HG02763 (cell line): ENCODE data around the gene ZFP3.
"Not testable (repeated sequence)": the region's sequence is repeated elsewhere in the genome, so short reads cannot be mapped to it uniquely, and the experiment has no call there.

Experiments
- ATAC-seq: cut with Tn5 transposase; IDR thresholded peaks from one replicate; pipeline ENCODE4 v1.9.1; 2021; ENCODE audit warnings: mild to moderate bottlenecking, moderate library complexity; ENCODE audit not compliant: unreplicated experiment

ZFP3 gene

DNA sequence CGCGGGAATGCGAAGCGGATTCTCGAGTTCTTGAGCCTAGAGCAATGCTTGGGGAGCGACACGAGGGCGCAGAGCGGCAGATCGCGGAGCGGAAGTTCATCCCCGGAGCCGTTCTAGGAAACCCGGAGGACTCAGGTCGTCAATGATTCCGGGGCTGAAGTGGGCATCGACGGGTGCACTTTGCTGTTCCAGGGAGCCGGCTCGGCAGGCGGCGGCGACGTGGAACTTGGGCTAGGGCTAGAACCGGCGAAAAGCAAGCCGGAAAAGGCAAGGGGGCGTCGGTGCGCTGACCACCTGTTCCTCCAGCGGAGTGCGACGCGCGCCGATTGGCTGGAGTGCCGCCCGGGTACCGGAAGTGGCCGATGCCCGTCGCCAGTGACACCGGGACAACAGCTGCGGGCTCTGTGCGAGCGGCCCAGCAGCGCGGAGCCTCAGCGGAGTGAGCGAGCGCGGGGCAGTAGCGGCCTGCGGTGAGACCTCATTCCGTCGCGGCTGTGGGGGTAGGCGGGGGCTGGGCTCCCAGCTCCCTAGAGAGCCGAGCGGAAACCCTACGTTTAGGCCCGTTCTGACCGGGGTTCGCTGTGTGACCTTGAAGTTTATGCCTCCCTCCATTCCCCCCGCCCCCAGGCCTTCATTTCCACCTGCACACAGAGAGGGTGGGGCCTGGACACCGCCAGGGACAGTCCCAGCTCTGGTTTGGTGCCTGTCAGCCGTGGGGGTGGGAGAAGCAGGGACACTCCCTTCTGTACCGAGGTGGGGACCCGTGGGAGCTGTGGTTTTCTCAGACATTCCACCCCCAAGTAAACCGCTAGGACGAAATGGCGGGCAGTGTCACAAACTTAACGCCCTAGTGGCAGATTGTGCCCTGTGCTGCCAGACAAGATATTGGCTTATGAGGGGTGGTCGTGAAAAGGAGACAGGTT is at the start of gene ZFP3:
Gene ZFP3, plus strand, starts transcription at position 362 of the 923 bp plus-strand sequence. CDS start 13,038 bp downstream, outside the sequence.
- peak; percentile 82 for ATAC-seq

DNA sequence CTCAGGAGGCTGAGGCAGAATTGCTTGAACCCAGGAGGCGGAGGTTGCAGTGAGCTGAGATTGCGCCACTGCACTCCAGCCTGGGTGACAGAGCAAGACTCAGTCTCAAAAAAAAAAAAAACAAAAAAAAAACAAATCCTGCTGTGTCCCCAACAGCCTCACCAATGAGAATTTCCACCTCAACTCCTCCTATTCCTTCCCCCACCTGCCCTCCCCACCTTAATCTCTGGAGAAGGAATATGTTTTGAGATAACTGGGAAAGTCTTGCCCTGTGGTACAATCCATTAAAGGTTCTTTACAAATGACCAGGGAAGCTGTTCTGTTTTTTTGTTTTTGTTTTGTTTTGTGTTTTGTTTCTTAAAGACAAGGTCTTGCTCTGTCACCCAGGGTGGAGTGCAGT is 48.1 kb upstream of the ZFP3 start:
- not testable (repeated sequence) for ATAC-seq

DNA sequence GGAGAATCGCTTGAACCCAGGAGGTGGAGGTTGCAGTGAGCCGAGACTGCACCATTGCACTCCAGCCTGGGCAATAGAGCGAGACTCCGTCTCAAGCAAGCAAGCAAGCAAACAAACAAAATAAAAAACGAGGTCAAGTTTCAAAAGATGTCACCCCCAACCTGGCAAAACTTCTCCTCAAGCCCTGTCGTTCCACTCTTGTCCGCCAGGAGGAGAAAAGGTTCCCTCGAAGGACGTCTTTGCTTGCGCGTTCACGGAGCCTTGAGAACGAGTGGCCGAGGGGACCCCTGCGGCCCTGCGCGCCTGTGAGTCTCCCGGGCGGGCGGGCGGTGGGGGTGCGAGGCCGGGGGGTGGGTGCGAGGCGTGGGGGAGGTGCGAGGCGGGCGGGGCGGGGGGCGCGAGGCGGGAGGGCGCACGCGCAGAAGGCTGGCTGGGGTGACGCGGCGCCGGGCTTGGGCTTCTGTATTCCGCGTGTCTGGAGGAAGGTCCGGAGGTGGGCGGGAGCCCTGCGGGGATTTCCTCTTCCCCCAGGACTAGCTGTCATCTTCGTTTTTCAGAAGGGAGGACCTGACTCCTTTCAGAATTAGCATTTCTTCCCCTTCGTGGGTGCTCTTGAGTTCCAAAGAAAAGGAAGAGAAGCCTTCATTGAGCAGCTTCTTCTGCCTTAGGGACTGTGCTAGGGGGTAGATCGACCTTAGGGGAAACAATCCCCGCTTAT is 46.7 kb upstream of the ZFP3 start:
- peak; percentile 67 for ATAC-seq

DNA sequence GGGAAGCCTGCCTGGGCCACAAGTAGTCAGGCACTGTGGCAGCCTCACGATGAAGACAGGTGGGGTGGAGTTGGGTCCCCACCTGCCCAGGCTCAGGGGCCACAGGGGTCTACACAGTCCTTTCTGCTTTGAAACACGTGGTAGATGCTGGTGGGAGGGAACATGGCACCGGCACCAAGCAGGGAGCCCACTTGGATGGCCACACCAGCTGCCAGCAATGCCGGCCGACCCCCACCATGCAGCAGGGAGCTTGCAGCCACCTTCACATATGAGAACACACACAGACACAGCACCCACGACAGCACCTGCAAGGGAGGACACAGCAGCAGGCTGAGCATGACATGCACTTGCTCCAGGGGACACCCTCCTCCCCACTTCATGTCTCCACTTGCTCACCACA is 45.4 kb upstream of the ZFP3 start:
- ATAC-seq, result no peak

DNA sequence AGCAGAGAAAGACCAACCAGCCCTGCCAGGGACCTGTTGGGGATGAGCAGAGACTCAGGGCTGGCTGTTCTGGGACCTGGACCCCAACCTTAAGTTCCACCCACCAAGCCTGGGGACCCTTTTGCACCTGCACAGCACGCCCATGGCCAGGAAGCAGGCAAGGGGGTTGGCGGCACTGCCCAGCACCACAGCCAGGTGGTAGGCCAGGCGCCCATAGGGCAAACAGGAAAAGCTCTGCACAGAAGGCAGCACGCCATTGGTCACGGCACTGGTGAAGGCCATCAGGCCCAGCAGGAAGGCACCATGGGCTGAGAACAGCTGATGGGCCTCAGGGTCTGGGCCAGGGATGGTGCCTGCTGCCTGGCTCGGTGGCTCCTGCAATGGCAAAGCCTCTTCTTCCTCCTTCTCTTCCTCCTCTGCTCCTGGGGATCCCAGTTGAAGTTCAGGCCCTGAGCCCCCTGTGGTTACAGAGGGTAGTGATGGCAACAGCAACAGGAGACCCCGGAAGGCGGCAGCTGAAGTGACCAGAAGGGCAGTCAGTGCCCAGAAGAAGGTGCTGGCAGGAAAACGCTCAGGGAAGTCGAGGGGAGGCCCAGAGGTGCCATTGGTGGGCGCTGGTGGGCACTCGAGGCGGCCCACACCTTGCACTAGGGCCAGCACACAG is 44.8 kb upstream of the ZFP3 start:
- ATAC-seq, result no peak

DNA sequence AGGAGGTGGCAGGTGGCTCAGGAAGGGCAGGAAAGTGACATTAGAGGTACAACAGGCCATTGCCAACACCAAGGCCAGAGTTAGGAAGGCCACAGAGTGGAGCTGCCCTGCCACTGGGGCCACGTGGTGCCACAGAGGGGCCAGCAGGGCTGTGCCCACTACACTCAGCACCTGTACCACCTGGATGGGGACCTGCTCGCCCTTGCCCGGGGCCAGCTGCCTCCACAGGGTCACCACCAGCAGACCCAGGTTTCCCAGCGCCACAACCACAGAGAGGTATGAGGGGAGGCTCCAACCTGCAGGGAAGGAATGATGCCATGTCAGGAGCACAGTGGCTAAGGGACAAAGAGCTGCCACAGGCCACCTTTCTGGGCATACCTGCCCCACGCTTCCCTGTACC is 44.2 kb upstream of the ZFP3 start:
- ATAC-seq, result no peak

DNA sequence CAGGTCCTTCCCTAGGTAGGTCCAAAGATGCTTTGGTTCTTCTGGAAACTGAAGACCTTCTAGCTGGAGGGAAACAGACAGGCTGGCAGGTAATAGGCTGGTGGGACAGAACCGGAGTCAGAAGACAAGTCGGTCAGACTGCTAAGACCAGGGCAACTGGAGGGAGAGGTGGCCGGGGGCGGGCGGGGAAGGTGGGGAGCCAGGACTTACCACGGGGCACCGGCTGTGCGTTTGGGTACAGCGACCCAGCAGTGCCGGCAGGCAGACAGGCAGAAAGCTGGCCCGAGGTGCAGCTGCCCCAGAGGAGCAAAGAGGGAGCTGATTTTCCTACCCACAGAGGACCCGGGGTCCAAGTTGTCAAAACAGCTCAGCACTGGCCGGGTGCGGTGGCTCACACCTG is 43.6 kb upstream of the ZFP3 start:
- ATAC-seq, result no peak

DNA sequence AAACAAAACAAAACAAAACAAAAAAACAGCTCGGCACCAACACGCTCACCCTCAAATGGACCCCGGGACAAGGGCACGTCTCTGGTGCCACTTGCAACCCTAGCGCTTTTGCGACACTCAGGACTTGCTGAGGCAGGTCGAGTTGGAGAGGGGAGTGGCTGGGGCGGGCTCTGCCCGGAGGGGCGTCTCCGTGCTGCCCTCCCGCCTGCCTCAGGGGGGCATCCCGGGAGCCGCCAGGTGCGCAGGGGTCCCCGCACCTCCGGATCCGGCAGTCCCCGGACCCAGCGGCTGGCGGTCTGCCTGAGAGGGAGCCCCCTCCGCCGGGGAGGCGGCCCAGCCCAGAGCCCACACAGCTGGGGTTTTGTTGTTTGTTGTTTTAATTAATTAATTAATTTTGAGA is 43.0 kb upstream of the ZFP3 start, which contains the start of gene SLC52A1:
Gene SLC52A1, minus strand, starts transcription at position 112 of the 400 bp plus-strand sequence. CDS start 820 bp downstream, outside the sequence.
- no peak for ATAC-seq

DNA sequence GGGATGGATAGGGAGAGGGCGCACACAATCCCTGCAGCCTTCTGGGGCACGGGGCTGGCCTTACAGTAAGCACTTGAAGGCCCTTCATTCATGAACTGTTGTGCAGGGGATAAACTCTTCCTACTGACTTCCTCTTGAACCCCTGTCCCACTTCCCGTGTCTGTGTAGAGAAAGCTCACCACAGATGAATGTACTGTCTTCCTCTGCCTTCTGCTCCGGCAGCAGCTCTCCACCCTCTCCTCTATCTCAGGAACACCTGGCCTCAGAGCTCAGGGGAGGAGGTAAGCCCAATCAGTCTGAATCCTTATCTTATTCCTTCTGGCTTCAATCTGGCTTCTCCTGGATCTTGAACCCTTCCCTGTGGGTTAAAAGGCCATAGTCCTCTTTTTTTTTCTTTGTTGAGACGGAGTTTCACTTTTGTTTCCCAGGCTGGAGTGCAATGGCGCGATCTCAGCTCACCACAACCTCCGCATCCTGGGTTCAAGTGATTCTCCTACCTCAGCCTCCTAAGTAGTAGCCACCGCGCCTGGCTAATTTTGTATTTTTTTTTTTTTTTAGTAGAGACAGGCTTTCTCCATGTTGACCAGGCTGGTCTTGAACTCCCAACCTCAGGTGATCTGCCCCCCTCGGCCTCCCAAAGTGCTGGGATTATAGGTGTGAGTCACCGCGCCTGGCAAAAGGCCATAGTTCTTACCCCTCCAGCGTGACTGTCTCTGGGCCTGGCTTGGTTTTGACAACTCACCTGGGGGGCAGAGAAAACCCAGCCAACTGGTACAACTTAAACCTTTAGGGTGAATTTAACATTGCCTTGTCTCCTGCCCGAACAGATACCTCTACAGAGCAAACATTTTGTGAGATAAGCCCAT is 35.9 kb upstream of the ZFP3 start:
- no peak for ATAC-seq

DNA sequence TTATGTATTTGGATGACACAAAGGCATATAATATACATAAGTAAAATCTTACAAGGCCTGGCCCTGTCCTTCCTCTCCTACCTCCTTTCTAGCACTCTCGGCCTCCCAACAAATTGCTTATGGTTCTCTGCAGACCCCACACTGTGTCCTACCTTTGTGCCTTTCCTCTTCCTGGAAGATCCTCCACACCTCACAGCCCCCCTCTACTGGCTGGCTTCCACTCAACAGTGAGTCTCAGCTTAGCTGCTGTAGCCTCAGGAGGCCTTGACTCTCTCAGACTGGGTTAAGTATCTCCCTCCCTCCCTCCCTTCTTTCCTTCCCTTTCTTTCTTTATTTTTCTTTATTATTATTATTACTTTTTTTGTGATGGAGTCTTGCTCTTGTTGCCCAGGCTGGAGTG is 34.7 kb upstream of the ZFP3 start:
- no peak for ATAC-seq

DNA sequence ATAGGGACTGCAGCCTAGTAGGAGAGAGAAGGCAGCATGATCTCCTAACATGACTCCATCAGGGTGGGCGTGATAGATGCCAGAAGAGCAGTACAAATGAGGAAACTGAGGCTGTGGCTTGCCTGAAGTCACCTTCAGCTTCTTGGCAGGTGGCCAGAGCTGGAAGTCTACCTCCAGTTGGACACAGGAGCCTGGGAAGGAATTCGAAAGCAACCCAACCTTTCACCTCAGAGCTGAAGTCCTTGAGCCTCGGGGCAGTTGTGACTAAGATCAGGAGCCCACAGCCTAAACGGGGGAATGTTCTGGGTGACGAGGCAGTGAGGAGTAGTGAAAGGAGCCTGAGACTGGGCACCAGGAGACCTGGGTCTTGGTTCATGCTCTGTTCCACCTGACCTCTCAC is 33.6 kb upstream of the ZFP3 start:
- no peak for ATAC-seq

DNA sequence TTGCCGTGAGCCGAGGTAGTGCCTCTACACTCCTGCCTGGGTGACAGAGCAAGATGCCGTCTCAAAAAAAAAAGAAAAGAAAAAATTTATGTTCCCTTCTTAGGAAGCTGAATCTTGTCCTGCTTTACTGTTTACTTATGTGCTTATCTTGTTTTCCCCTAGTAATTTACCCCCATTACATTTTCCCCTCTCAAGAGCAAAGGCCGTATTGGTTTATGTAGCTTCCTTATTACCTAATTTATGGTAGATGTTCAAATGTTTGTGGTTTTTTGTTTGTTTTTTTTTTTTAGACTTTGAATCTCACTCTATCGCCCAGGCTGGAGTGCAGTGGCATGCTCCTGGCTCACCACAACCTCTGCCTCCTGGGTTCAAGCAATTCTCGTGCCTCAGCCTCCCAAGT is 32.8 kb upstream of the ZFP3 start:
- ATAC-seq, result no peak

DNA sequence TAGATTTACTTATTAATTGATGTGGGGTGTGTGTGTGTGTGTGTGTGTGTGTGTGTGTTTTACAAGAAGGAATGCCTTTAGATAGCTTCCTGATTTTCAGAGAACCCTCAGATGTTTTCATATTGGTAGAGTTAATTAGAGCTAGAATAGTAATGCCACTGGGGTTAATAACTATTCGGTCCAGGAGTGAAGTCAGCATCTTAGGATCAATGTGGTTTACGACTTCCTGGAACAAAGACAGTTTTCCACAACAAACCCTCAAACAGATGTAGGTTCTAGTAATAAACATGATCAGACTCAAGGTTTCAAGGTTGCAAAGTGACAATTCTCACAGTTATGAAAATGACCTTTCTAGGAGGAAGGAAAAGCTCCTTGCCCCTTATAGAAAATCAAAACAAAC is 30.8 kb upstream of the ZFP3 start:
- ATAC-seq, result no peak

DNA sequence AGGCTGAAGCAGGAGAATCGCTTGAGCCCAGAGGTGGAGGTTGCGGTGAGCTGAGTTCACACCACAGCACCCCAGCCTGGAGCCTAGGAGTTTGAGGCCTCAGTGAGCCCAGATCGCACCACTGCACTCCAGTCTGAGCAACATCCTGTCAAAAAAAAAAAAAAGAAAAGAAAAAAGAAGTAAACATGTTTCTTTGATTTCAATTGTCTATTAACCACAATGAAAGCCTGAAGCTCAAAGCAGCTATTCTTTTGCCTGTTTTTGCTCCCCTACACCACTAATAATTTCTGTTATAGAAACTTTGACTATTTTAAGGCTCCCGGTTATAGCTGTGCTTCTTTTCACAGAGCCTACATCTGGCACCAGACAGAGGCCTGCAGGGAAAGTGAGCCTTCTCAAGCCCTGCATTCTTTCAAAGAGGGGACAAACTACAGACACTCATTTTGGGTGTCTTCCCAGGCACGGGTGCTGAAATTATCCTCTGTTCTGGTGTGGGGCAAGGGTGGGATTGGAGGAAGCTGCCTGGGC is 28.9 kb upstream of the ZFP3 start:
- no peak for ATAC-seq

DNA sequence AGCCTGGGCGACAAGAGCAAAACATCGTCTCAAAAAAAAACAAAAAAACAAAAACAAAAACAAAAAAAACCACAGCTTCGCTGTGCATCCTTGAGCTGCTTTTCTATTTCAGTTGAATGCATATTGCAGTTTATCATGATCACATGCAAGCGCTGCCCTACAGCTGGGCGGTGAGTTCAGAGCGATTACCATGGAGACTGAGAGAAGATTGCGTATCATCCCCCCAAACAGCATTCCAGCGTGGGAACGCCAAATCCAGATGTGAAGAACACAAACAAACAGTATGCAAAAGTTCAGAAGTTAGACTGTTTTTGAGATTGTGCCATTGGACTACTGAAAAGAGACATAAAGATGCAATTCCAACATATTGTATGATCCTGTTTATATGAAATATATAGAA is 28.0 kb upstream of the ZFP3 start:
- ATAC-seq, result no peak

DNA sequence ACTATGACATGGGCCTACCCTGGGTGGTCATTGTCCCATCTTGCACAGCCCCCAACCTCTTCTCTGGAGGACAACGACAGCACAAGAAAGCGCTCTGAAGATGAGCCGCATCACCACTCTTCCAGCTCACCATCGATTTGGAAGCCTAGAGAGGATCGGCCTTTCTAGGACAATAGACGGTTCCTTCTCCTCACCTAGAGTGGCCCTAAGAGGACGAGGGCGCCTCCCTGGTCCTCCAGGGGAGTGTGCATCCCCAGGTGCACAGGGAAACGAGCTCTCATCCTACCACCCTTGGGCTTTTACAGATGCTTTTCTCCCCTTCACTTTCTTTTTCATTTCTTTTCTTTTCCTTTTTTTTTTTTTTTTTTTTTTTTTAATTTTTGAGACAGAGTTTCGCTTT is 22.7 kb upstream of the ZFP3 start:
- no peak for ATAC-seq

DNA sequence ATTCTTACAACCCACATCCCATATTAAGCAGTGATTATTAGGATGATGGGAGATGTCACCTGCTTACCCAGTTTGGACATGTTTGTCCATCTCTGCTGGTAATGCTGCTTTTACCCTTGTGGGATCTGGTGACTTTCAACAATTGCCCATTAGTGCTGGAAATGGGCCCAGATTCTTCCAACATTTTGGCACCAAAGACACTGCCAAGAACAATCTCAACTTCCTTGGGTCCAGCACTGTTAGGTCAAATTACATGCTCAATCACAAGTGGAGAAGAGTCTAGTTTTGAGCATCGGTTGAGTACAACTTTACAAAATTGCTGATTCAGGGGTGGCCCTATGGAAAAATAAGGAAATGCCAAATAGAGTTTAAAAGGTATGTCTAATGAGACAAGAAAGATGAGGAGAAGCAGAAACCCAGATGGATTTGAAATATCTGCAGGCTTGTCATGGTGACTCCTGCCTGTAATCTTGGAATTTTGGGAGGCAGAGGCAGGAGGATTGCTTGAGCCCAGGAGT is 13.0 kb upstream of the ZFP3 start:
- no peak for ATAC-seq

DNA sequence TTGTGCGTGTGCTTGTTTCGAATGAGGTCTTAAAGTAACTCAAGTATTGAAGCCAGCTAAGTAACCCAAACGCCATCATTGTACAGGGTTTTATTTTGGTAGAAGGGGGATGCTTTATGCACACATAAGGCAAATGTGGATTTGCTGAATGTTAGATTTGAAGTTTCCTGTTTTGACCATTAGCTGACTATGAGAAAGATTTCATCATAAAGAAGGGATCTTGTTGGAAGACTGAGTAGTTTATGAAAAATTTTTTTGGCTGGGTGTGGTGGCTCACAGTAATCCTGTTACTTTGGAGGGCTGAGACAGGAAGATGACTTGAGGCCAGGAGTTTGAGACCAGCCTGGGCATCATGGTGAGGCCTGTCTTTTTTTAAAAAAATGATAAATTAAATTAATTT is 10.0 kb upstream of the ZFP3 start:
- no peak for ATAC-seq

DNA sequence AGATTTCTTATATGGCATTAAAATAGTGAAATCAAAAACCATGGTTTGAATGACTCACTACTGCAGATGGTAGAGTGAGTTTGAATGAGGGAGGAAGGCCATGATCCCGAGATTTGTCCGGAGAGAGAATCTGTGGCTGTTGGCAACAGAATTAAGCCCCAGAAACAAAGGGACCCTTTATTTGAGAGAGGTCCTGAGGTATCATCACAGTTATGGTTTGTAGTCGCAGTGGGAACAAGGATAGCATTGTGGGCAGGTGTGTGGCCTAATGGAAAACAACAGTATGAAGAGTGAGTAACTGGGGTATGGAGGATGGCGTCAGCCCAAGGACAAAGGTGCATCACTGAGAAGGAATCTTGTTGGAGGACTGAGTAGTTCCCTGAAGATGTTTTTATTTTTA is 8.5 kb upstream of the ZFP3 start:
- no peak for ATAC-seq

DNA sequence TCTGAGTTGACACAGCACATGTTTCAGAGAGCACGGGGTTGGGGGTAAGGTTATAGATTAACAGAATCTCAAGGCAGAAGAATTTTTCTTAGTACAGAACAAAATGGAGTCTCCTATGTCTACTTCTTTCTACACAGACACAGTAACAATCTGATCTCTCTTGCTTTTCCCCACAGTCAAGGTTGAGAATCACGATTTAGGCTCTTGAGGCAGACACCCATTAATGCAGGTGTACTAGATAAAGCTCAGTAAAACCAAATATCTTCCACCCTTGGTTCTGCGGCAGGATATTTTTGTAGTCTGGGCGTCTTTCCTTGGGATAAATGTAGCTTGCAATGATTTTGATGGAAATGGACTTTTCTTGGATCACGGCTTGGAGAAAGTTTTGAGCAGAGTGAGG is 2.8 kb upstream of the ZFP3 start:
- not testable (repeated sequence) for ATAC-seq
